HG02623 (cell line): ENCODE measurements around the gene PFKFB2.

Experiments used
- ATAC-seq: cut with Tn5 transposase; IDR thresholded peaks from one replicate; pipeline ENCODE4 v1.9.1; 2021; ENCODE audit warnings: moderate library complexity; ENCODE audit not compliant: unreplicated experiment

The PFKFB2 gene

DNA sequence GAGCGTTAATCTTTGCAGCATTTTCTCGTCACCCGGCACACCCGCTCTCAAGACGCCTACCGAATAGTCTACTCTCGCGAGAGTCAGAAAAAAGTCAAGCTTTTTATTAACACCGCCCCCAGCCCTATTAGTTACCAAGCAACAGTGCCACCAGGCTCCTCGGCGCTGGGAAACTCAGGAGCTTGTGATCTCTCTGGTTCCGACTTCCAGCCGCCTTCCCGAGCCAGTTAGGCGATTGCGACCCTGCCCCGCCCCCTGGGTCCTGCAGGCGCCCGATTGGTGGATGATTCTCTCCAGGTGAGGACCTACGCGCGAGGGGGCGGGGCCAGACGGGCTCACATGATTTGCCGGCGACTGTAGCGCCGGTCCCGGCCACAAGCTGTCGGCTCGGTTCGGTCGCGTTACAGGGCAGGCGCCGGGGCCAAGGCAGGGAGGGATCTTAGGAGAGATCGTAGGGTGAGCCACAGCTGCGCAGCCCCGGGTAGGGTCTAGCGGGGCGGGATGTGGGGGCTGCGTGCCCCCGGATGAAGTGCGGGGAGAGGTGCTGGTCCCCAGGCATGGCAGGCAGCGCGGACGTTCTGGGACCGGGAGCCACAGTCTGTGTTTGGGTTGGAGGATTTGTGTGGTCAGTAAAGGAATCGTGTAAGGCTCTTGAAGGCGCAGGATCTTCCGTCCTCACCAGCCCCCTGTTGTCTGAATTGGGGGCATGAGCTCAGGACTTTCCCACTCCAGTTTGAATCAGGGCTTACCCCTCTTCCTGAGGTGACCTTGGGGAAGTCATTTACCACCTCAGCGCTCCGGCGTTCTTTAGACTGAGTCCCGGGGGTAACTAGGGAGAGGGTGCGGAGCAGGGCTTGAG lies at the start of gene PFKFB2:
PFKFB2 (plus strand) TSS at position 365 of the 859 bp plus-strand sequence. CDS start 1,443 bp downstream, outside the sequence.
- ATAC-seq, result peak; percentile 65

GRCh38 chr1:207004931-207005830 lies 47.9 kb upstream of the PFKFB2 start:
- ATAC-seq, result no peak

- no peak for ATAC-seq
Observed at GRCh38 chr1:207006083-207006482, 47.0 kb upstream of the PFKFB2 start.

DNA sequence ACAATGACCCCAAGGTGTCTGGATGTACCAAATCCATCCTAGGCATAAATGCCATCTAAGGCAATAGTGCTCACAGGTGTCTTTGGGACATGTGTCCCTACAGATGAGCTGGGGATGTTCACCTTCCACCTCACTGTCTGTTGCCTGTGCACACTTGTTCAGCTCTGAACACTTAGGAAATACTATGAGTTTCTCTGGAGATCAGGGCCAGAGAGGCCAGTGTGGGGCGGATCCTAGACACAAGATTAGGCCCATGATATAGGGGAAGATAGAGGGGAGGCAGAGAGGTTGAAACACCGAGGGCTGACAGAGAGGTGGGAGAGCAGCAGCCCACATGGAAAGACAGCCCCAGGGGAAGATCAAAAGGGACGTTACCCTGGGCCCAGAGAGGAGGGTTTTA lies 46.2 kb upstream of the PFKFB2 start:
- ATAC-seq, result no peak

DNA sequence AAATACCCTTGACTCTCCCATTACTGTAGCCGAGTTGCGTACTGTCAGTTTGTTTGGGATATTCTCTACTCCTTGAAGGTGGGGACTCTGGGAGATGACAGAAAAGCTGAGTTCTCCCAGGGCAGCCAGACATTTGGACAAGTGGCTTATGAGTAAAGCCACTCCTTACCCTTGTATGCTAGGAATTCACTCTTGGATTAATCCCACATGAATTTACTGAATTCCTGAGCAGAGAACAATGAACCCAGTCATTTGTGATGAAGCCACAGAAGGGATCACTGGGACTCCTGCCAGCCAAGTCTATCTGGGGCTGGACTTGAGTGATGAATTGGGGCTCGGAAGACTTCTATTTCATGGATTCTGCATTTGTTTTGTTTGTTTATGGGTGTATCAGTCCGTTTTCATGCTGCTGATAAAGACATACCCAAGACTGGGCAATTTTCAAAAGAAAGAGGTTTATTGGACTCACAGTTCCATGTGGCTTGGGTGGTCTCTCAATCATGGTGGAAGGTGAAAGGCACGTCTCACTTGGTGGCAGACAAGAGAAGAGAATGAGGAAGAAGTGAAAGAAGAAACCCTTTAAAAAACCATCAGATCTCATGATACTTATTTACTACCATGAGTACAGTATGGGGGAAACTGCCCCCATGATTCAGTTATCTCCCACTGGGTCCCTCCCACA lies 45.6 kb upstream of the PFKFB2 start:
- no peak for ATAC-seq

- ATAC-seq, result no peak
Observed at GRCh38 chr1:207009182-207009850, 43.8 kb upstream of the PFKFB2 start.

DNA sequence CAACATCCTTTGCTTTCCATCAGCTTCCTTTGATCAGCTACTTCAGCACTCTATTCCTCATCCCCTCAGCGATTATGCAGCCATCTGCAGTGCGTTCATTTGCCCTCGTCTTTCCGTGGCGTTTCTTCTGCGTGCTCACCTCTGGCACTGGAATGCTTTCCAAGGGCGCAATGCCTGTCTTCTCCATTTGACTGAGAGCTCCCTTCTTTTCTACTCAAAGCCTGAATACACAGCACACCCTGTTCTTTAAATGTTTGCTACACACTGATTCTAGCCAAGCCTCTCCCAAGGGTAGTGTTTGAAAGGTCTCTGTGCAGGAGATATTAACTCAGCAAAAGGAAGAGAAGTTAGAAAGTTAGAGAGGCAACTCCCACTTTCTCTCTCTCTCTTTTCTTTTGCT lies 43.1 kb upstream of the PFKFB2 start:
- no peak for ATAC-seq

GRCh38 chr1:207010726-207011125 lies 42.3 kb upstream of the PFKFB2 start:
- no peak for ATAC-seq

- ATAC-seq, result no peak
Observed at GRCh38 chr1:207013321-207014085, 39.6 kb upstream of the PFKFB2 start.

DNA sequence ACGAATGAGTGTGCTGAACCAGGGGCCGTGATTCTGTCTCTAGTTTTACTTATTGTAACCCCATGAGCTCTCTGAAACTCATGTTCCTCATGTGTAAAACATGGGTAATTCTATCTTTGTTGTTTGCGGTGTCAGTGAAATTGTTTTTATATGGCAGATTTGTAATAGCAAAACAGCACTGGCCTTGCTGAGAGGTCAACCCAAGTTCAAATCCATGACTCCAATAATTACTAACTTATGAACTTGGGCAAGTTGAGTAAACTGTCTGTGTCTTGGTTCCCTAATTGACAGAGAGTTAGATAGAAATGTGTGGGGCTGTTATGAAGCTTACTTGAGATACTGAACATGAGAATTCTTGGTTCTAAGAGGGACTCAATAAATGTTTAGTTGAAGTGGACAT lies 38.3 kb upstream of the PFKFB2 start:
- ATAC-seq, result no peak

GRCh38 chr1:207015791-207016190 lies 37.3 kb upstream of the PFKFB2 start:
- no peak for ATAC-seq

GRCh38 chr1:207017615-207018559 lies 35.2 kb upstream of the PFKFB2 start:
- no peak for ATAC-seq

- no peak for ATAC-seq
Observed at GRCh38 chr1:207018707-207019106, 34.4 kb upstream of the PFKFB2 start.

GRCh38 chr1:207019161-207019560 lies 33.9 kb upstream of the PFKFB2 start:
- ATAC-seq, result no peak

DNA sequence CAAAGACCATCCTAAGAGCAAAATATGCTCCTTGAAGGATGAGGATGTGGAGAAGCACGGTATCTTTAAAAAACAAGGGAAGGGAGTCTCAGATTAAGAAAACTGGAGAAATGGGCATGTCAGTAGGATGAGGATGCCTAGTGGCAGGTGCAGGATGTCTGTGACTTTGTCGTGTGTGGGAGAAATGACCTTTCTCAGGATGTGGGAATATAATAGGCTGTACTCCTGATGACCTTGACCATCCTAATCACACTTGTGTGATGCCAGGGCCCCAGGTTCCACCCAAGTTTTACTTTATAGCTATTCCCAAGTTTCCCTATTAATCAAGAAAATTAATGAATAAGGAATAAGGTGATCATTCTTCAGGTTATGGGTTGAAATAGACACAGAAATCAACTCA lies 33.4 kb upstream of the PFKFB2 start:
- ATAC-seq, result no peak

DNA sequence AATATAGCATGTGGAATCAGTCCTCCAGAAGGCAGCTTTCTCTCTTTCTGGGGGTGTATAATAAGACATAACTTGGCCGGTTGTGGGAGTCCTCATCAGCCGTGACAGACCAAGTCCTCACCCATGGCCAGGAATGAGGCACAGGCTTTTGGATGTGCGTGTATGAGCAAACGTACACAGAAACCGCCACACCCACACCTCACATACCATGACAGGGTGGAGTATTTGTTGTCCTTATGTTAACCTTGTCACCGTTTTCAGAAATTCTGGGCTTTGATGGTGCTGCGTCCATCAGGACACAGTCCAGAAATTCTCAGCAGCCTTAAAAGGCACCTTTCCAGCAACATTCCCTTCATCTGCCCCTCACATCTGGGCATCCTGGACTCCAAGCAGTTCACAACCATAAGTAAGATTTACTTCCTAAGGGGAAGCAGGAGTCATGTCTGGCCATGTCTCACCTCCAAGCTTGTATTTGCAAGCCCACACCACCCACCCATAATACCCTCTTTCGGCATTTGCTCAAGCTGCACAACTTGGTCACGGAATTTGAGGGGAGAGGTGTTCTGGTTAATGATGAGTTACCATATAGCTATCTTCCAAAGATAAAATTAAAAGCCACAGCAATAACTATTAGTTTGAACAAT lies 32.9 kb upstream of the PFKFB2 start:
- no peak for ATAC-seq

DNA sequence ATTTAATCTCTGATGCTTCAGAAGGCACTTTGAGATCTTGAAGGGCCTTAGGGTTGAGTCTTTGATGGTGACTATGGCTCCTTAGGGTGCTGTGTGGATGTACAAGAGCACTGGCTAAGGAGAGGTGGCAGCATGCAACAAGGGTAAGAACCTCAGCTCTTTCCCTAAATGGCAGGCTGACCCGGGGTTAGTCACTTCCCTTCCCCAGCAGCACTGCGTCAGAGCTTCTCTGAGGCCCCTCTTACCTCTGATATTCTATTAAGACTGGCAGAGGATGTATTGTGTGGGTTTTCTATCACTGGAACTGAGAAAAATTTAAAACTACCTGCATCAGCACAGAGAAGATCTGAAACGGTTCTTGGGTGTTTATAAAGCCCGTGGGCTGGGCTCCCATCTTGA lies 32.4 kb upstream of the PFKFB2 start:
- ATAC-seq, result no peak

DNA sequence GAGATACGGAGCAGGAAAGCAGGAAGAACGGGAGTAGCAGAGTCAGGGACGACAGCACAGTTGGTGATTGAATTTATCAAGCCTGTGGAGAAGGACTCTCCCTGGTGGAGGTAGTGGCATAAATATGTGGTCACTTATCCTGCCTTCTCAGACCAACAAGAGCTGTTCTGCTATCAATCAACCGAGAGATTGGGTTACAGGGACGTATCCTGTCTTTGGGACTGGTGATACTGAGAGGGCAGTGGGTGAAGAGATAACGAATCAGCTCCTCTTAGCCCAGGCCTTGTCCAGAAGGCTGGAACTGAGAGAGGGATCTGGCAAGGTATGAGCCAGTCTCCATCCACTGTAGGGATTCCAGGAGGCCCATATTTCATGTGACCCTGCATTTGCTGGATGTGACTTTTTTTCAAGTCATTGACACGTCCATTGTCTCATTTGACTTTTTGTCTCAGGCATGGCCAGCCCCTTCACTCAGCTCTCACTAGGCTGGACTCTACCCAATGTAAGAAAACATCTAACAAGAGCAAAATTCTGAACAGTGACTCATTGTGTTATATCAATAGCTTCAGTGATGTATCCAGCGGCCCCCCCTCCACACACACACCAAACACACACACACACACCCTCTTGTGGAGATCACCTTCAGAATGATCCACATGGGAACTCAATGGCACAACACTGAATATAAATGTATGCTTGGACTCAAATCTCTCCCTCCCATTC lies 31.8 kb upstream of the PFKFB2 start:
- no peak for ATAC-seq
